ENCODE measurements around the gene CNDP2. TPM values are rescaled to one million over a fixed set of nuclear protein-coding genes. Genes with fewer than 3 reads are reported as not detected.
A peak's percentile ranks its signal among the peaks of the same experiment; 100 is the strongest.

Gene CNDP2
- total and polyA plus RNA-seq, 8 donors = 65.7 to 196 (median 94.4) TPM

- TF ChIP-seq CTCF (IDR thresholded peaks at IDR 0.05) = no peak
- intact Hi-C loops (cut with DNase I) = no loop called here
- DNase-seq (no peak), FAIRE-seq (no peak), ATAC-seq (peak; percentile 55 to 76 (median 70))
- WGBS, 2 donors = 49 to 51% methylated on average over 3 of the region's 3 CpGs
- no peaks in the 10 kb centered on the region for H3K9me3 ChIP-seq
- no peaks in the 10 kb centered on the region for H3K27me3 ChIP-seq
- peak overlapping the region in 2 of 4 donors; percentile 15 to 28 for H3K27ac ChIP-seq
- no peaks in the 10 kb centered on the region for H3K36me3 ChIP-seq
- H3K4me3 ChIP-seq = no peak overlapping the region
- H3K4me1 ChIP-seq = no peaks in the 10 kb centered on the region
Observed at GRCh38 chr18:74468547-74469061, 27.6 kb upstream of the CNDP2 start.

GRCh38 chr18:74472312-74472711 lies 23.9 kb upstream of the CNDP2 start:
- 53 to 60% methylated on average over 2 of the region's 2 CpGs for WGBS, 2 donors
- Histone ChIP-seq H3K4me1 (no peaks in the 10 kb centered on the region), H3K27me3 (no peaks in the 10 kb centered on the region), H3K27ac (no peak overlapping the region), H3K36me3 (no peaks in the 10 kb centered on the region), H3K4me3 (no peak overlapping the region), H3K9me3 (no peaks in the 10 kb centered on the region)
- DNase-seq = no peak
- FAIRE-seq = no peak
- TF ChIP-seq CTCF (IDR thresholded peaks at IDR 0.05) = no peak
- ATAC-seq = no peak
- intact Hi-C loops (cut with DNase I) = no loop called here

- no peaks in the 10 kb centered on the region for H3K27me3 ChIP-seq
- no peaks in the 10 kb centered on the region for H3K4me1 ChIP-seq
- H3K4me3 ChIP-seq = no peak overlapping the region
- no peaks in the 10 kb centered on the region for H3K9me3 ChIP-seq
- no peak for FAIRE-seq
- H3K36me3 ChIP-seq = no peaks in the 10 kb centered on the region
- 94% methylated on average over 3 of the region's 3 CpGs for WGBS, 2 donors
- no peak for DNase-seq
- no peak overlapping the region for H3K27ac ChIP-seq
- no peak for ATAC-seq
- intact Hi-C loops (cut with DNase I) = no loop called here
- no peak for TF ChIP-seq CTCF (IDR thresholded peaks at IDR 0.05)
Observed at GRCh38 chr18:74473976-74474640, 22.1 kb upstream of the CNDP2 start.

GRCh38 chr18:74476140-74476539 lies 20.0 kb upstream of the CNDP2 start:
- peak in 2 of 4 donors; percentile 13 to 34 for TF ChIP-seq CTCF (IDR thresholded peaks at IDR 0.05)
- H3K9me3 ChIP-seq = no peaks in the 10 kb centered on the region
- H3K36me3 ChIP-seq = no peaks in the 10 kb centered on the region
- H3K27ac ChIP-seq = no peak overlapping the region
- peaks cover 0 to 9% (median 0%) of the 10 kb centered on the region in 3 donors for H3K4me1 ChIP-seq
- WGBS, 2 donors = 53 to 55% methylated on average over 6 of the region's 6 CpGs
- intact Hi-C loops (cut with DNase I) = no loop called here
- no peak for ATAC-seq
- H3K4me3 ChIP-seq = no peak overlapping the region
- no peaks in the 10 kb centered on the region for H3K27me3 ChIP-seq
- no peak for DNase-seq
- no peak for FAIRE-seq

- Histone ChIP-seq H3K4me3 (no peak overlapping the region), H3K9me3 (no peaks in the 10 kb centered on the region), H3K27ac (no peak overlapping the region), H3K27me3 (no peaks in the 10 kb centered on the region), H3K4me1 (peaks cover 0 to 9% (median 0%) of the 10 kb centered on the region in 3 donors), H3K36me3 (no peaks in the 10 kb centered on the region)
- FAIRE-seq (no peak), DNase-seq (no peak), ATAC-seq (no peak)
- WGBS, 2 donors = 89 to 91% methylated on average over 8 of the region's 8 CpGs
- intact Hi-C loops (cut with DNase I) = no loop called here
- TF ChIP-seq CTCF (IDR thresholded peaks at IDR 0.05) = no peak
Observed at GRCh38 chr18:74477771-74478170, 18.4 kb upstream of the CNDP2 start.
